ENCODE results near the gene APOL2.
A peak's percentile ranks its signal among the peaks of the same experiment; 100 is the strongest.
"Not testable (repeated sequence)": the region's sequence is repeated elsewhere in the genome, so short reads cannot be mapped to it uniquely, and the experiment has no call there.

APOL2 gene, protein sequence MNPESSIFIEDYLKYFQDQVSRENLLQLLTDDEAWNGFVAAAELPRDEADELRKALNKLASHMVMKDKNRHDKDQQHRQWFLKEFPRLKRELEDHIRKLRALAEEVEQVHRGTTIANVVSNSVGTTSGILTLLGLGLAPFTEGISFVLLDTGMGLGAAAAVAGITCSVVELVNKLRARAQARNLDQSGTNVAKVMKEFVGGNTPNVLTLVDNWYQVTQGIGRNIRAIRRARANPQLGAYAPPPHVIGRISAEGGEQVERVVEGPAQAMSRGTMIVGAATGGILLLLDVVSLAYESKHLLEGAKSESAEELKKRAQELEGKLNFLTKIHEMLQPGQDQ
- long read RNA-seq, donor 1, partial matches to known transcripts, result 0 of 1 reads
- long read RNA-seq, donor 1, other reads (novel, unspliced or antisense), result 0 of 1 reads
- long read RNA-seq, donor 2, partial matches to known transcripts, result 0 of 1 reads
- long read RNA-seq, donor 2, other reads (novel, unspliced or antisense), result 0 of 1 reads
- long read RNA-seq, donor 3, partial matches to known transcripts, result 0 of 2 reads
- long read RNA-seq, donor 3, other reads (novel, unspliced or antisense), result 0 of 2 reads
- long read RNA-seq, donor 4, partial matches to known transcripts, result 0 of 3 reads
- long read RNA-seq, donor 4, other reads (novel, unspliced or antisense), result 0 of 3 reads
- long read RNA-seq, donor 5, partial matches to known transcripts, result 0 of 3 reads
- long read RNA-seq, donor 5, other reads (novel, unspliced or antisense), result 0 of 3 reads
- long read RNA-seq, donor 6, partial matches to known transcripts, result 0 of 2 reads
- long read RNA-seq, donor 6, other reads (novel, unspliced or antisense), result 0 of 2 reads
- long read RNA-seq, donor 7, transcript APOL2-202 (5 exons, 2,551 nt), result major isoform, 7 of 7 reads
- long read RNA-seq, donor 7, partial matches to known transcripts, result 0 of 7 reads
- long read RNA-seq, donor 7, other reads (novel, unspliced or antisense), result 0 of 7 reads
- long read RNA-seq, donor 8, partial matches to known transcripts, result 0 of 2 reads
- long read RNA-seq, donor 8, other reads (novel, unspliced or antisense), result 0 of 2 reads

DNA sequence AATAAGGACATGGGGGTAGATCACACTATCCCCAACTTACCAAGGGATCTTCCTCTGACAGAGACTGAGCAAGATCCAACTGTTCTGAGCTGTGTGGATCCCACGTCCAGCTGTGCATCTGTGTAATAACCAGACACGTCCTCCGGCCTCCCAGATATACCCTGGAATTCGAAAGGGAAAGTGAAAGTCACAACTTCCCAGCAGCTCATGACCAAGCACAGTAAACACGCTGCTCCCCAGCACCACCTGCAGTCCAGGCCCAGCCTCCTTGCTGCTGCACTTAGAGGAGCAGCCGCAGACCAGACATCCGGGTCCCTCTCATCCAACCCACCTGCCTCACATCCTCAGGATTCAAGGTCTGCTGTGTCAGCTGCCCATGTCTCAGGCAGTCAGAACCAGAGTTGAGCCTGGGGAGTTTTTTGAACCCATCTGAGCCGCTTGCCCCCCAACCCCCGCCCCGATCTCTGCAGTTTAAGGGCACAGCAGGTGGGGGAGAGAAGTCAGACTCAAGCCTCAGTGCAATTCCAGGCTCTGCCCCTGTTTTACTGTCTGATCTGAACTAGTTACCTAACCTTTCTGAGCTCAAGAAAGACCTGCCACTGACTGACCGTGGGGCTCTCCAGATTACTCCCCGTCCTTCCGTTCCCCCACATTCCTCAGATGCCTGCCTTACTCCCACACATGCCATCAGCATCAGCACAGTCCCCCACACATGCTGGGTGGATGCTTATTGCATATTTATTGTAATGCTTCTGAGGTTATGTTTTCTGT lies at the start of gene APOL2:
Gene APOL2, minus strand, starts transcription at position 127 of the 771 bp plus-strand sequence. CDS start 6,365 bp downstream, outside the sequence.
- peak; percentile 71 for DNase-seq

DNA sequence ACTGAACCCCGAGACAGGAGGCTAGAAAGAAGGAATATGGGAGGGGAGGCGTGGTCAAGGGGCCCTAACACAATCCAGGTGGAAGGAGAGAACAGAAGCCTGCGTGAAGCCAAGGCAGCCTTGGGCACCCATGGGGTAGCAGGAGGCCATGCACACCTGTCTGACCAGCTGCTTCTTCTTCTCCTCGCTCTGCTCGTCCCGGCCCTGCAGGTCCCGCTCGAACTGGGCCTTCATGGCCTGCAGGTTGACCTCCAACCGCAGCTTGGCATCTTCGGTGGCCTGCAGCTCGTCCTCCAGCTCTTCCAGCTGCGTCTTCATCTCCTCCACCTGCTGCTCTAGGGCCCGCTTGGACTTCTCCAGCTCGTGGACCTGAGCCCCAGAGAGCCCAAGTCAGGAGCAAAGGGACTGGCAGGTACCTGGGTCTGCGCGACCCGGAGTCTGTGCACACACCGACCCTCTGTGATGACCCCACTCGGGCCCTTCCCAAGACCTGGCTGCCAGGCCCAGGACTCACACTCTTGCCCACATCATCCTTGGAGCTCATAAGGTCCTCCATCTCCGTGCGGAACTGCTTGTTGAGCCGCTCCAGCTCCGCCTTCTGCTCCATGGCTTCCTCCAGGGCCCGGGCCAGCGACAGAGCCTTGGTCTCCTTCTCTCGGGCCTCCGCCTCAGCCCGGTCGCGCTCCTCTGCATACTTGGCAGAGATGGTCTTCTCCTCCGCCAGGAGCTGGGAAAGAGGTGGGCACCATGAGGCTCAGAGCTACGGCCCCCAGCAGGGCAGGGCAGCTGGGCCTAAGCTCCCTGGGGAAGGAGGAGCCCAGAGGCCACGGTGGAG lies 49.5 kb upstream of the APOL2 start:
- DNase-seq, result no peak

DNA sequence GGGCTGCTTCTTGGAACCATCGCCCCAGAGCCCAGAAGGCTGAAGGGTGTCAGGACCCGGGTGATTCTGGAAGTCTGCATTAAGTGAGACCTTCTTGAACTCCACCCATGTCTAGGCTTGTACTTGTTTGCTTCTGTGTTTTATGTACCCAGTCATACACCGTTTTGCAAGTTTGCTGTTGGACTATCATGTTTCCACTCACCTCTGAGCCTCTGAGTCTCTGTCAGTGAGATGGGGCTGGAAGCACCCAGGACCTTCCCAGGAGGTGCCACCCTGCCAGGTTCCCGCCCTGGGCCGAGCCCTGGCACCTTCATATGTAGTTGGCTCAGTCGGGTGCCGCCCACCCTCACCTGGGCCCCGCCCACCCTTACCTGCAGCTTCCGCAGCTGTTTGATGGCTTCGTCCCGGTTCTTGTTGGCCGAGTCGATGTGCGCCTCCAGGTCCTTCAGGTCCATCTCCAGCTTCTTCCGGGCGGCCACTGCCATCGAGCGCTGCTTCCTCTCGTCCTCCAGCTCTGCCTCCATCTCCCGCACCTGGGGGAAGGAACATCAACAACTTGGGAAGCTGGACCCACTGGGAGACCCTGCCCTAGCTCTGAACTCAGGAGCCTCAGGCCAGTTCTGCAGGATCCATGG lies 48.7 kb upstream of the APOL2 start:
- no peak for DNase-seq

DNA sequence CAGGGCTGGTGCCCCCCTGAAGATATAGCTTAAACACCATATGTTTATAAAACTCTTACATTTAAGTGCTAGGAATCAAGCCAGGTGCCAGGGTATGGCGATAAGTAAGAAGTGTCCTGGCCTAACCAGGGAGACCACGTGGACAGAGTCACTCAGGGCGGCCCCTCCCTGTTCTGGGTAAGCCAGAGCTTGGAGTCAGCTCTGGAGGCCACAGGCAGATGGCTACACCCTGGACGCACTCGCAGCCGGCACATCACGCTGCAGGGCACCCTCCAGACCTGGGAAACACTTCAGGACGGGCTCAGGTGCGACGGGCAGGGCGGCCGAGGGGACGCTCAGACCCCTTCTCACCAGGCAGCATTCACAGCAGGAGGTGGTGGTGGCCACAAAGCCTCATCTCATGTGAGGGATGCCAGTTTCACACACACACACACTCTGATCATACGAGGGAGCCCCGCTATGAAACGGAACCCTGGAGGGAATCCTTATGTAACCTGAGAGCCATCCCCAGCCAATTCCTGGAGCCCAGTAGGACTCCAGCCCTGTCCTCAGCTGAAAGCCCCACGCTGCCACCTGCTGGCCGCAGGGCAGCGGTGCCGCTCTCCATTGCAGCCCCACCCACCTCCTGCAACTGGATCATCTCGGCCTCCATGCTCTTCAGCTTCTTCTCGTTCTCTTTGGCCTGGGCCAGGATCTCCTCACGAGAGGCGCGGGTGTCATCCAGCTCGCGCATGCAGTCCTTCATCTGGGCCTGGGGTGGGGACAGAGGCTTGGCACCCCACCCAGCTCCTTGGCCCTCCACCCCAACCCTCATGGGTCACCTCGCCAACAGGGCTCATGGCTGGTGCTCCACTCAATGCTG lies 47.0 kb upstream of the APOL2 start:
- peak; percentile 49 for DNase-seq

DNA sequence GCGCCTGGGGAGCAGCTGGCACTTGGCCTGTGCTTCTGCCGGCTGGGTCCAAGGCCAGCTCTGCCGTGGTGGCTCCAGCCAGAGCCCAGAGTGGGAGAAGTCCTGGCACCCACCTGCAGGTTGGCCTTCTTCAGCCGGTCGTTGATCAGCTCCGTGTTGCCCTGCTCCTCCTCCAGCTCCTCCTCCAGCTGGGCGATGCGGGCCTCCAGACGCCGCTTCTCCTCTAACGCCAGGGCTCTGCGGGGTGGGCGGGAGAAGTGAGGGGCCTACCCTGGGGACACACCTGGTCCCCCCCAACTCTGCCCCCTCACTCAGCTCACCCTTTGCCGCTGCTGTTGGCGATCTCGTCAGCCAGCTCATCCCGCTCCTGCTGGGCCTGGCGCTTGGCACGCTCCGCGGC lies 46.2 kb upstream of the APOL2 start:
- DNase-seq, result no peak

DNA sequence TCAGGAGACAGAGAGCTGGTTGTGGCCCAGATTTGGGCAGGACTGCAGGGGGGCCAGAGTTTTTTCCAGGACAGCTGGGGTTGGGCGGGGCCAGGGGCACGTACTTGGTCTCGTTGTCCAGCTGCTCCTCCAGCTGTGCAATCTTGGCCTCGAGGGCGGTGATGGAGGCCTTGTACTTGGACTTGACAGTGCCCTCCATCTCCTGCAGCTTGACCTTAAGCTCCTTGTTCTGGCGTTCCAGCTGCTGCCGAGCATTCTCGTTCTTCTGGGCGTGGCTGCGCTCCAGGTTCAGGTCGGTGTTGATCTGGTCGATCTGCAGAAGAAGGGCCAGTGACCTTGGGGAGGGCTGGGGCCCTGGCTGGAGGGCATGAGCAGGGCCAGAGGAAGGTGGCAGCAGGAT lies 45.7 kb upstream of the APOL2 start:
- no peak for DNase-seq

DNA sequence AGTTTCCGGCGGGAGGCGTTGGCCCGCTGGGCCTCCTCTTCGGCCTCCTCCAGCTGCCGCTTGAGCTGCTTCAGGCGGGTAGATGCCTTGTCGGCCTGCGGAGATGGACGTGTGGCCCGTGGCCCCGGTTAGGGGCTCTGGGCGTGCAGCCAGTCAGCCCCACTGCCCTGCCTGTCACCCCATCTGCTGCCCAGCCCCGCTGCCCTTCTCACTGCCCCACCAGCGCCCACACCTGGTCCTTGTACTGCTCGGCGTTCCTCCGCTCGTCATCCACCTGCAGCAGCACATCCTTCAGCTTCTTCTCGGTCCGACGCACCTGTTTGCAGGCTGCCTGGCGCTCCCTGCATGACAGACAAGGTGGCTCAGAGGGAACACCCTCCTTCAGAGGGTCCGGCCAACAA lies 44.8 kb upstream of the APOL2 start:
- no peak for DNase-seq

DNA sequence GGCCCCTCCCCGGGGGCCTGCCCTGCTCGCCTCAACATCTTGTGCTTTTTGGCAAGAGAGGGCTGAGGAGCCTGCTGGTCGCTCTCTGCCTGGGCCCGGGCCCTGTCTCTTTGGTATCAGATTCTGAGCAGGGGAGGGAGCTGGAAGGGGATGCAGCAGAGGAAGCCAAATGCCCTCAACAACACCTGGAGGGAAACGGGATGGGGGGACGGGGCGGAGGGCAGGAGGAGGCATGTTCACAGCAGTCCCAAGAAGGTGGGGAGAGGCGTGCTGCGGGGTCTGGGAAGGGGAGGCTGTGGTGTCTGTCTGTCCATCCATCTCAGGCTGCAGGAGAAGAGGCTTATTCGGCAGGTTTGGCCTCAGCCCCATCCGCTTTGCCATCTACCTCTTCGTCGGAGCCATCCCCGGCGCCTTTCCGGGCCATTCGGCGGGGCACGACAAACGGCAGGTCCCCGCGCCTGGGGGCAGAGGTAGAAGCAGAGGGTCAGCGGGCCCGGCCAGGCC lies 43.1 kb upstream of the APOL2 start:
- DNase-seq, result no peak

DNA sequence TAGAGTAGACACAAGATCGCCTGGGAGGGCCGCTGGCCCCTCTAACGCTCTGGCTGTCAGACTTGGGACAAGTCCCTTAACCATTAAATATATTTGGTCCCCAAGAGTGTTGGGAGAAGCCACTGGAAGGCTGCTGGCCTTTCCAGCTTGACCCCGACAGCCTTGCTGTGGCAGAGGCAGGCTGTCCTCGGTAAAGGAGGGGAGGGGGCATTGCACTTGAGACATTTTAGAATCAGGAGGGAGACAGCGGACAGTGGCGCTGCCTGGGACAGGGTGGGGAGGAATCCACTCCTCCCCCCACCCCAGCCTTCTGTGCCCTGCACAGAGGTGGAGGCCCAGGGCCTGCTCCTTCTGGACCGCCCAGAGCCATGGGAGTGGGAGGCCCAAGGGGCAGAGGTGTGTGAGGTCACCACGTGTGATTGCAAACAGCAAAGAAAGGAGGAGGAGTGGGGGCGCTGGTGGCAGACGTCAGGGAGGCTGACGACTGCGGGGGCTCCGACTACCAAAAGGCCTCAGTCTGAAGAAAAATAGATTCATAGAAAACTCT lies 42.5 kb upstream of the APOL2 start:
- peak; percentile 28 for DNase-seq

DNA sequence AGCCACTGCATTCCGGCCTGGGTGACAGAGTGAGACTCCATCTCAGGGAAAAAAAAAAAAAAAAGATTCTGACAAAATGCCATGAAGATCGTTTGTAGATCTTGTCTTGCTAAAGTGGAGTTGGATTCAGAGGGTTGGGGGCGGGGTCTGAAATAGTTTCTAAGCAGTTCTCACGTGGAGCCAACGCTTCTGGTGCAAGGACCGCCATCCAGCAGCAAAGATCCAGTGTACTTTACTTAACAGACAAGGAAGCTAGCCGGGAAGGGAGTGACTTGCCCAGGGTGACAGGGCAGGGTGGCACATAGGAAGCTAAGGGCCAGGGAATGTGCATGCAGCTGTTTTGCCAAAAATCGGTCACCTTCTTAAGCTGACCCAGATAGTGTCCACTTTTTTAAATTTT lies 41.1 kb upstream of the APOL2 start:
- no peak for DNase-seq

DNA sequence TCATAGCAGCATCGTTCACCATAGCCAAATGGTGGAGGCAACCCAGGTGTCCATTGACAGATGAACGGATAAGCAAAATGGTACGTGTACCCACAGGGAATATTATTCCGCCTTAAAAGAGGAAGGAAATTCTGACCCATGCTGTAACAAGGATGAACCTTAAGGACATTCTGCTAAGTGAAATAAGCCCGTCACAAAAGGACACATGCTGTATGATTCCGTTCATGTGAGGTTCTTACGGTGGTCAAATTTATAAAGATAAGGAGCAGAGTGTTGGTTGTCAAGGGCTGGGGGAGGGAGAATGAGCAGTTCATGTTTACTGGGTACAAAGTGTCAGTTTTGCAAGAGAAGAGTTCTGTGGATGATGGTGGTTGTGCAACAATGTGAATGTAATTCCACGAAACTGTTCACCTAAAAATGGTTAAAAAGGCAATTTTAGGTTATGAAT lies 39.9 kb upstream of the APOL2 start:
- DNase-seq, result no peak

DNA sequence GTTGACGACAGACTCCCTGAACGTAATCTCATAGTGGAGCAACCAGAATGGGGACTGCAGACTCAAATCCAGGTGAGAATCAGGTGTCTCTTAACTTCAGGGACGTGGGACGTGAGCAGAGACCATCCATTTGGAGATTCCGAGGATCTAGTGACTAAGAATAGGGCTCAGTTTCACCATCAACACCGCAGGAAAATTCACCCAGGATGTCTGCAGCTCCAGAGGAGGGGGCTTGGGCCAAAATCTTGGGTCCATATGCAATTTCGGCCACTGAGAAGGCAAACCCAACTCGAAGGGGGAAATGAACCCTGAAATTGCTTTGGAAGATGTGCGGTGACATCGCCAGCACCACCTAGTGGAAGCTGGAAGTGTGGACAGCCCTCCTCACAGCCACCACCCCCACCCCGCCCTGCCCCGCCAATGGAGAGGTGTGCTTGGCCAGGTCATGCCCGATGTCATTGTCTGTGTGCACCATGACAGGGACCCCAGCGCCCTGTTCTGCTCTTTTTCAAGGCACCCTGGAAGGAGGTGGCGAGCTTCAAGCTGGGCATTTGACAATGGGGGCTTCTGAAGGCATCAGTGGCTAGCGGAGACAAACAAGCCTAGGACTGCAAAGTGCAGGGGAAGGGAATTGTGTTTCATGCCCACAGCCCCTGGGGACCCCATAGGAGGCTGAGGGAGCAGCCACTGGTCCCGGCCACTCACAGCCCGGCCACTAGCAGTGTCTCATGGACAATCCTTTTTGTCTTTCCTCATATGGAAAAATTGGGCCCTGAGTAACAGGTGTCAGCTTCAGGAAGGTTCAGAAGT lies 38.4 kb upstream of the APOL2 start:
- peak; percentile 52 for DNase-seq

DNA sequence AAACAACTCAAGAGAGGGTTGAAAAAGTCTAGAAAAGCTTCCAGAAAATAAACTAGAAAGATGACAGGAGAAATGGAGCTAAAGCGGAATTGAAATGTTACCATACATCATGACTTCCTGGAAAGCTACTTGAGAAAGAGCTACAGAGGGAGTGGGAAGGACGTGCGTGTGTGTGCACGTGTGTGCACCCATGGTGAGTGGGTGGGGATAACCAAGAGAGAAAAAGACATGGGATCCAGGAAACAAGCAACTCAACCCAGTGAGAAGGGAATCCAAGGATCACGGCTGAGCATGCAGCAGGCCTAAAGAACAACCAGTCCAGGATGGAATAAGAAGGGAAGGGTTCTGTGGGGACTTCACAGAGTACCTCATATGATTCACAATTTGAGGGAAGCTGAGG lies 35.2 kb upstream of the APOL2 start:
- no peak for DNase-seq

DNA sequence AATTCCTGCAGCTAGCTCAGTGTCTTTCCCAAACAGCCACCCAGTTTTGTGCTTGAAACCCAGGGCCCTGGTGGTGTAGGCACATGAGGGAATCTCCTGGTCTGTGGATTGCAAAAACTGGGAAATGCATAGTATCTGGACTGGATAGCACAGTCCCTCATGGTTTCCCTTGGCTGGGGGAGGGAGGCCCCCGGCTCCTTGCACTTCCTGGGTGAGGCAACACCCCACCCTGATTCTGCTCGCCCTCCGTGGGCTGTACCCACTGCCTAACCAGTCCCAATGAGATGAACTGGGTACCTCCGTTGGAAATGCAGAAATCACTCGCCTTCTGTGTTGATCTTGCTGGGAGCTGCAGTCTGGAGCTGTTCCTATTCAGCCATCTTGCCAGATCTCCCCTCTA lies 32.6 kb upstream of the APOL2 start:
- not testable (repeated sequence) for DNase-seq

DNA sequence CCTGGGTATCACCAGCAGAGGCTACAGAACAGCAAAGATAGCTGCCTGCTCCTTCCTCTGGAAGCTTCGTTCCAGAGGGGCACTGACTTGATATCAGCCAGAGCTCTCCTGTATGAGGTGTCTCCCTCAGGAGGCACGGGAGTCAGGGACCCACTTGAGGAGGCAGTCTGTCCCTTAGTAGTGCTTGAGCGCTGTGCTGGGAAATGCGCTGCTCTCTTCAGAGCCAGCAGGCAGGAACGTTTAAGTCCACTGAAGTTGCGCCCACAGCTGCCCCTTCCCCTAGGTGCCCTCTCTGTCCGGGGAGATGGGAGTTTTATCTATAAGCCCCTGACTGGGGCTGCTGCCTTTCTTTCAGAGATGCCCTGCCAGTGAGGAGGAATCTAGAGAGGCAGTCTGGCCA lies 31.9 kb upstream of the APOL2 start:
- not testable (repeated sequence) for DNase-seq

DNA sequence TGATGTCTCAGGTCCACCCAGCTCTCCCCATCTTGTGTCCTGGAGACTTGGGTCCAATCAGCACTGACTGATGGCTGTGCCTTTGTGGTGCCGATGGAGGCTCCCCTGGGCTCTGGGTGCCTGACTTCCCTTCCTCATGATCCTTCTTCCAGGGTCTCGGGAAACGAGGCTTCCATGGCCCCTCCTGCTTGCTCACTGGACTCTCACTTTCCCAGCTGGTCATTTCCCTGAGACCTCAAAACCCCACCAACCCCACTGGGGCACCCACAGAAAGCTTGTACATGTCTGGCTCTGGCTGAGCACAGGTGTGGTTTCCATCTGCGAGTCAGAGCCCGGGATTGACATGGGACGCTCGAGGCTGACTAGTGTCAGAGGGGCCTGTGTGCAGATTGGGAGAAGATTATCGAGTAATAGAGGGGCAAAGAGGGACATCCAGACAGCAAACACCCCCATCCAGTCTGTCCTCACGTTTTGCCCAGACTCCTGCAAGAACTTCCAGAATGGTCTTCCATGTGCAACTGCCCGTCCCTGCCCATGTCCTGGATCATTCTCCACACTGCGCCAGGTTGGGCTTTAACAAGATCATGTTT lies 28.7 kb upstream of the APOL2 start:
- DNase-seq, result no peak

DNA sequence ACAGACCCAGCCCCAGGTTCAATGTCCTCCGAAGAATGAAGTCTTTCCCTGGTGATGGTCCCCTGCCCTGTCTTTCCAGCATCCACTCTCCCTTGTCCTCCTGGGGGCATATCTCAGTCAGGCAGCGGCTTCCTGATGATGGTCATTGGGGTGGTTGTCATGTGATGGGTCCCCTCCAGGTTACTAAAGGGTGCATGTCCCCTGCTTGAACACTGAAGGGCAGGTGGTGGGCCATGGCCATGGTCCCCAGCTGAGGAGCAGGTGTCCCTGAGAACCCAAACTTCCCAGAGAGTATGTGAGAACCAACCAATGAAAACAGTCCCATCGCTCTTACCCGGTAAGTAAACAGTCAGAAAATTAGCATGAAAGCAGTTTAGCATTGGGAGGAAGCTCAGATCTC lies 27.7 kb upstream of the APOL2 start:
- no peak for DNase-seq

Data from right kidney (tissue), 9 donors.